ENCODE data around the gene MAPK10. TPM values are rescaled to one million over a fixed set of nuclear protein-coding genes. Genes with fewer than 3 reads are reported as not detected.

MAPK10 gene
- total RNA-seq, 2 experiments from 2014 or later, result 0.28 to 0.36 TPM

- Mint-ChIP-seq H3K27ac (no peak overlapping the region), H3K4me1 (ENCODE audit: low read depth) (no peaks in the 10 kb centered on the region), H3K9me3 (no peaks in the 10 kb centered on the region), H3K4me3 (no peak overlapping the region), H3K36me3 (ENCODE audit: low read depth) (no peaks in the 10 kb centered on the region), H3K27me3 (no peaks in the 10 kb centered on the region)
- no peaks in the 10 kb centered on the region for H3K9me3 ChIP-seq (ENCODE audit: control insufficient read depth in 1 of 2, insufficient read depth in 1 of 2, low read length in 2 of 2)
- ChIA-PET CTCF (no interaction called here), POLR2A (no interaction called here)
- no peak overlapping the region for H3K27ac ChIP-seq (ENCODE audit: low read depth in 1 of 2, low read length in 2 of 2)
- no peak for ATAC-seq (ENCODE audit: poor library complexity)
- intact Hi-C loops (cut with DNase I, micrococcal nuclease), result no loop called here
- H3K36me3 ChIP-seq (ENCODE audit: insufficient read depth, low read length), result no peaks in the 10 kb centered on the region
- no peaks in the 10 kb centered on the region for H3K4me1 ChIP-seq (ENCODE audit: insufficient read depth, low read length)
- DNase-seq, result no peak
- no peaks in the 10 kb centered on the region for H3K27me3 ChIP-seq (ENCODE audit: control insufficient read depth in 1 of 2, insufficient read depth in 2 of 2, low read length in 2 of 2)
- no peak overlapping the region for H3K4me3 ChIP-seq (ENCODE audit: low read length)
- TF ChIP-seq, protein P1, sequence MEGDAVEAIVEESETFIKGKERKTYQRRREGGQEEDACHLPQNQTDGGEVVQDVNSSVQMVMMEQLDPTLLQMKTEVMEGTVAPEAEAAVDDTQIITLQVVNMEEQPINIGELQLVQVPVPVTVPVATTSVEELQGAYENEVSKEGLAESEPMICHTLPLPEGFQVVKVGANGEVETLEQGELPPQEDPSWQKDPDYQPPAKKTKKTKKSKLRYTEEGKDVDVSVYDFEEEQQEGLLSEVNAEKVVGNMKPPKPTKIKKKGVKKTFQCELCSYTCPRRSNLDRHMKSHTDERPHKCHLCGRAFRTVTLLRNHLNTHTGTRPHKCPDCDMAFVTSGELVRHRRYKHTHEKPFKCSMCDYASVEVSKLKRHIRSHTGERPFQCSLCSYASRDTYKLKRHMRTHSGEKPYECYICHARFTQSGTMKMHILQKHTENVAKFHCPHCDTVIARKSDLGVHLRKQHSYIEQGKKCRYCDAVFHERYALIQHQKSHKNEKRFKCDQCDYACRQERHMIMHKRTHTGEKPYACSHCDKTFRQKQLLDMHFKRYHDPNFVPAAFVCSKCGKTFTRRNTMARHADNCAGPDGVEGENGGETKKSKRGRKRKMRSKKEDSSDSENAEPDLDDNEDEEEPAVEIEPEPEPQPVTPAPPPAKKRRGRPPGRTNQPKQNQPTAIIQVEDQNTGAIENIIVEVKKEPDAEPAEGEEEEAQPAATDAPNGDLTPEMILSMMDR (IDR thresholded peaks at IDR 0.05), result no peak
Observed at GRCh38 chr4:86278126-86278525, 81.7 kb downstream of the MAPK10 start.

GRCh38 chr4:86274642-86275041, 85.2 kb downstream of the MAPK10 start:
- Histone ChIP-seq H3K36me3 (ENCODE audit: insufficient read depth, low read length) (no peaks in the 10 kb centered on the region), H3K27ac (ENCODE audit: low read depth in 1 of 2, low read length in 2 of 2) (no peak overlapping the region), H3K9me3 (ENCODE audit: control insufficient read depth in 1 of 2, insufficient read depth in 1 of 2, low read length in 2 of 2) (no peaks in the 10 kb centered on the region), H3K27me3 (ENCODE audit: control insufficient read depth in 1 of 2, insufficient read depth in 2 of 2, low read length in 2 of 2) (no peaks in the 10 kb centered on the region), H3K4me1 (ENCODE audit: insufficient read depth, low read length) (no peaks in the 10 kb centered on the region), H3K4me3 (ENCODE audit: low read length) (no peak overlapping the region)
- TF ChIP-seq, protein P1 (IDR thresholded peaks at IDR 0.05), result no peak
- ATAC-seq (ENCODE audit: poor library complexity) (no peak), DNase-seq (no peak)
- Mint-ChIP-seq H3K27me3 (no peaks in the 10 kb centered on the region), H3K4me3 (no peak overlapping the region), H3K9me3 (no peaks in the 10 kb centered on the region), H3K27ac (no peak overlapping the region), H3K4me1 (ENCODE audit: low read depth) (no peaks in the 10 kb centered on the region), H3K36me3 (ENCODE audit: low read depth) (no peaks in the 10 kb centered on the region)
- ChIA-PET CTCF (no interaction called here), POLR2A (no interaction called here)
- intact Hi-C loops (cut with DNase I, micrococcal nuclease), result no loop called here

DNA sequence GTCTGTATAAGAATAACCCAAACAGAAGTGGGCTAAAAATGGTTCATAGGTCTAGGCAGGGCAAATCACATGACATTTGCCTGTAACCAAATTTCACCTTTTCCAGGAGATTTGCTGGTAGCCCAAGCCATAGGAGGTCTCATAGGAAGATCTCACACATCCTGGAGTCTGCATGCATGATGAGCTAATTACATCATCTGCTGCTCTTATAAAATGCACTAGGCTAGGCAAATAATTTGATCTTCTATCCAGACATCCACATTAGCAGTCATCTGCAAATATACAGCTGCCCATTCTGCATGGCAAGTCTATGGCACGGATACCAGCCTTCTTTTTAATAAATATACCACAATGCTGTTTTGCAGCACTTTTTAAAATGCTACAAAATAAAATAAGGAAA, 87.2 kb downstream of the MAPK10 start:
- no peaks in the 10 kb centered on the region for H3K4me1 Mint-ChIP-seq (ENCODE audit: low read depth)

More for the DNA sequence above, 87.2 kb downstream of the MAPK10 start:
- H3K4me1 ChIP-seq (ENCODE audit: insufficient read depth, low read length), result no peaks in the 10 kb centered on the region
- CTCF ChIA-PET, result interaction anchor here (1.5 kb wide), 1 partner anchor 11 kb away, joined by 3 read pairs; no protein-coding TSS in a partner anchor
- ATAC-seq (ENCODE audit: poor library complexity) (no peak), DNase-seq (no peak)
- Mint-ChIP-seq H3K4me3 (no peak overlapping the region), H3K36me3 (ENCODE audit: low read depth) (no peaks in the 10 kb centered on the region), H3K27me3 (no peaks in the 10 kb centered on the region), H3K27ac (no peak overlapping the region), H3K9me3 (no peaks in the 10 kb centered on the region)
- no peak overlapping the region for H3K4me3 ChIP-seq (ENCODE audit: low read length)
- POLR2A ChIA-PET, result no interaction called here
- no peaks in the 10 kb centered on the region for H3K36me3 ChIP-seq (ENCODE audit: insufficient read depth, low read length)
- no peaks in the 10 kb centered on the region for H3K9me3 ChIP-seq (ENCODE audit: control insufficient read depth in 1 of 2, insufficient read depth in 1 of 2, low read length in 2 of 2)
- TF ChIP-seq, protein P1 (IDR thresholded peaks at IDR 0.05), result no peak
- no peak overlapping the region for H3K27ac ChIP-seq (ENCODE audit: low read depth in 1 of 2, low read length in 2 of 2)
- intact Hi-C loops (cut with DNase I, micrococcal nuclease), result no loop called here
- H3K27me3 ChIP-seq (ENCODE audit: control insufficient read depth in 1 of 2, insufficient read depth in 2 of 2, low read length in 2 of 2), result no peaks in the 10 kb centered on the region
